ENCODE measurements around the gene CDX1. TPM values are rescaled to one million over a fixed set of nuclear protein-coding genes. Genes with fewer than 3 reads are reported as not detected.

CDX1 gene
- total RNA-seq, 2 donors from 2014 or later = not detected

DNA sequence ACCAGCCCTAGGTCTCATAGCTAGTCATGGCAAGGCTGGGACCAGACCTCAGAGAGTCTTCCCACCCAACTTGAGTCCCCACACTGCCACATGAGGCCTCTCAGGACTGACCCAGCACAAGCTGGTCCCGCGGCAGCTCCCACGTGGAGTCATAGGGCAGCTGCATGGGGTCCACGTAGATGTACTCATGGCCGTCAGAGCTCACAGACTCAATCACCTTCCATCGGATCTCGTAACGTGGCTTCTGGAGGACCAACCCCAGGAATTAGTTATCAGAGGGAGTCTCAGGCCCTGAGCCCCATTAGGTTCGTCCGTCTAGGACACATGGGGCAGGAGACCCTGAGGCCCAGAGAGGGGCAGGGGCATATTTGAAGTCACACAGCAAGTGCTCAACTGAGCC lies 41.2 kb upstream of the CDX1 start:
- ATAC-seq (no peak), DNase-seq (ENCODE audit: low spot score) (no peak)
- Mint-ChIP-seq H3K4me1 (ENCODE audit: low read depth in 2 of 2) (peaks cover 12 to 13% of the 10 kb centered on the region in 2 donors), H3K9me3 (no peaks in the 10 kb centered on the region), H3K36me3 (no peaks in the 10 kb centered on the region), H3K27me3 (no peaks in the 10 kb centered on the region), H3K4me3 (no peak overlapping the region), H3K27ac (no peak overlapping the region)

DNA sequence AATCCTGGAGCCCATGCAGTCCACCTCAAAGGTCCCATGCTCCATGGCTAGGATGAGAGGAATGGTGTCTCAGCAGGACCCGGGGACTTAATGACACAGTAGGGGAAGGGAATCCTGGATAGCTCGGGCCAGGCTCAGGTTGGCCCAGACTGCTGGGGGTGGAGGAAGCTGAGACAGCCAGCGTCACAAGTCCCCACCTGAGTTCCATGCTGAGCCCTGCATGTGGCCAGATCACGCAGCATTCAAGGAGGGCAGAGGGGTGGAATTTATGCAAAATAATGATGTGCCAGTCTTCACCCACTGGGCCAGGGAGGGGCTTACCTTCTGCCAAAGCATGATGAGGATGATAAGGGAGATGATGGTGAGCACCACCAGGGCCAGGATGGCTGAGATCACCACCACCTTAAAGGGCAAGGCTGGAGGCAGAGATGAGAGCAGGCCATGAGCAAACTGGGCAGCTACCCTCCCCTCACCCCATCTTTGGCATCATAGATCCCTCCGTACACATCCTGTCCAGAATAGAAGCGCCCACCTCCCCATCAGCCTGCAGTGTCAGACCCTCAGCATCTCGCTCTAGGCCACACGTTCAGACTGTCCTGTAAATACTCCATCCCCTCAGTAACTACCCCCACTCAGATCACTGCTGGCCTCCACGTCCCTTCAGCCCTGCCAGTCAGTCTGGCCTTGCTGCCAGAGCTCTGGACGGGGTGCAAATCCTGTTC lies 40.2 kb upstream of the CDX1 start:
- no peak overlapping the region for H3K4me3 Mint-ChIP-seq

DNA sequence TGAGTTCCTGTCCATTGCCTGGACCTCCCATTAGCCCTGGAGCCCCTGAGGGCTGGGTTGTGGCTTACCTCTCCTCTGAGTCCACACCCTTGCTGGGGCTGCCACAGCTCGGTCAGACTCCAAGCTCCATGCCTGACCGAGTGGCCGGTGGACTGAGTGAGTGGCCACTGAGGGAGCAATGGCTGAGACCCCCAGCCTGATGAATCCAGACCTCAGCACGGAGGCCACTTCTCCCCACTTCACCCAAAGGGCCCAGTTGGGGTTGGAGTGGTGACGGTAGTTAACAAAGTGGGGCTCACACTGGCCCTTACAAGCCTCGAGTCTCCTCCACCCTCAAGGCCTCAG lies 39.7 kb upstream of the CDX1 start:
- Mint-ChIP-seq H3K27me3 (no peaks in the 10 kb centered on the region), H3K36me3 (no peaks in the 10 kb centered on the region), H3K4me3 (no peak overlapping the region), H3K27ac (no peak overlapping the region), H3K9me3 (no peaks in the 10 kb centered on the region), H3K4me1 (ENCODE audit: low read depth in 2 of 2) (peaks cover 21 to 25% of the 10 kb centered on the region in 2 donors)
- ATAC-seq (no peak), DNase-seq (ENCODE audit: low spot score) (no peak)

More for the DNA sequence above, 40.2 kb upstream of the CDX1 start:
- Mint-ChIP-seq H3K4me1 (ENCODE audit: low read depth in 2 of 2) (peaks cover 21 to 23% of the 10 kb centered on the region in 2 donors), H3K36me3 (no peaks in the 10 kb centered on the region), H3K9me3 (no peaks in the 10 kb centered on the region), H3K27ac (no peak overlapping the region), H3K27me3 (no peaks in the 10 kb centered on the region)
- DNase-seq (ENCODE audit: low spot score) = no peak
- ATAC-seq = no peak

GRCh38 chr5:150129454-150129812 lies 37.1 kb upstream of the CDX1 start:
- H3K36me3 Mint-ChIP-seq = no peaks in the 10 kb centered on the region
- peaks cover 21 to 26% of the 10 kb centered on the region in 2 donors for H3K4me1 Mint-ChIP-seq (ENCODE audit: low read depth in 2 of 2)
- no peak overlapping the region for H3K4me3 Mint-ChIP-seq
- H3K27me3 Mint-ChIP-seq = no peaks in the 10 kb centered on the region
- ATAC-seq (no peak), DNase-seq (ENCODE audit: low spot score) (no peak)
- H3K9me3 Mint-ChIP-seq = no peaks in the 10 kb centered on the region
- H3K27ac Mint-ChIP-seq = no peak overlapping the region

DNA sequence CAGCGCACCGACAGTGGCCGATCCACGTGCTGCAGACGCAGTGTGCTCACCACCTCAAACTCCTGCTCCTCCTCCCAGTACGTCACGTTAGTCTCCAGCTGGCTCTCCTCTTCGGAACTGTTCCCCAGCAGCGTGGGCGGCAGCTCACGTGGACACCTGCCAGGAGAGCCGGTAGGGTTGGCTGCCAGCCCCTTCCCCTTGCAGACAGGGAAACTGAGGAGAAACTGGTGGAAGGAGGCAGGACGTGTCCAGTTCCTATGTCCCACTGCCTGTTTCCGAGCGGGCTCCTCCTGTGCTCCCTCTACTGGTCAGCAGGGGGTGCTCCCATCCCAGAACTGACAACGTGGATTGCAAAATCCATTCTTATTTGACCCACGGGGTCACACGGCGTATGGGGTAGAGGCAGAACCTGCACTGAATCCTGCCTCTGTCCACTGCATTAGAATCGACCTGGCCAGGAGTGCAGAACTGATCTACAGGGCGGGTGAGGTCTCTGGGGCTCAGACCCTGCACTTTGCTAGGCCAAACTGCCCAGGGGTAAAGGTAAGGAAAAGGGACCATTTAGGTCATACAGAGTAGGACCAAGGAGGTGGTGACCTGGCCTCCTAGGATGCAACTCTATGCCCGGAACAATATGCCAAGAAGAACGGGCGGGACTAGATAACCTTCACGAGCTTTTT lies 36.6 kb upstream of the CDX1 start:
- Mint-ChIP-seq H3K27me3 (no peaks in the 10 kb centered on the region), H3K36me3 (no peaks in the 10 kb centered on the region), H3K4me3 (no peak overlapping the region), H3K9me3 (no peaks in the 10 kb centered on the region), H3K27ac (no peak overlapping the region), H3K4me1 (ENCODE audit: low read depth in 2 of 2) (peaks cover 21 to 26% of the 10 kb centered on the region in 2 donors)
- ATAC-seq (peak; percentile 74 to 78), DNase-seq (ENCODE audit: low spot score) (peak; percentile 71)

GRCh38 chr5:150130493-150130922 lies 36.1 kb upstream of the CDX1 start:
- Mint-ChIP-seq H3K4me1 (ENCODE audit: low read depth in 2 of 2) (peaks cover 21 to 26% of the 10 kb centered on the region in 2 donors), H3K27me3 (no peaks in the 10 kb centered on the region), H3K36me3 (no peaks in the 10 kb centered on the region), H3K4me3 (no peak overlapping the region), H3K27ac (no peak overlapping the region), H3K9me3 (no peaks in the 10 kb centered on the region)
- DNase-seq (ENCODE audit: low spot score) (no peak), ATAC-seq (no peak)

GRCh38 chr5:150131461-150131860 lies 35.1 kb upstream of the CDX1 start:
- no peak for ATAC-seq
- no peaks in the 10 kb centered on the region for H3K36me3 Mint-ChIP-seq

GRCh38 chr5:150131978-150132694 lies 34.4 kb upstream of the CDX1 start:
- H3K36me3 Mint-ChIP-seq = no peaks in the 10 kb centered on the region
- H3K27ac Mint-ChIP-seq = no peak overlapping the region
- no peak for DNase-seq (ENCODE audit: low spot score)
- ATAC-seq = no peak
- peaks cover 21 to 26% of the 10 kb centered on the region in 2 donors for H3K4me1 Mint-ChIP-seq (ENCODE audit: low read depth in 2 of 2)
- H3K27me3 Mint-ChIP-seq = no peaks in the 10 kb centered on the region
- no peaks in the 10 kb centered on the region for H3K9me3 Mint-ChIP-seq
- no peak overlapping the region for H3K4me3 Mint-ChIP-seq

More at GRCh38 chr5:150131461-150131860, 35.1 kb upstream of the CDX1 start:
- DNase-seq (ENCODE audit: low spot score) = no peak
- H3K27ac Mint-ChIP-seq = peak overlapping the region in 1 of 2 donors; percentile 28
- H3K9me3 Mint-ChIP-seq = no peaks in the 10 kb centered on the region
- peak overlapping the region; percentile 24 for H3K4me3 Mint-ChIP-seq
- H3K4me1 Mint-ChIP-seq (ENCODE audit: low read depth in 2 of 2) = peaks cover 21 to 26% of the 10 kb centered on the region in 2 donors
- H3K27me3 Mint-ChIP-seq = no peaks in the 10 kb centered on the region

GRCh38 chr5:150132740-150133139 lies 33.8 kb upstream of the CDX1 start:
- Mint-ChIP-seq H3K36me3 (no peaks in the 10 kb centered on the region), H3K27ac (no peak overlapping the region), H3K4me1 (ENCODE audit: low read depth in 2 of 2) (peaks cover 23 to 26% of the 10 kb centered on the region in 2 donors), H3K27me3 (no peaks in the 10 kb centered on the region), H3K9me3 (no peaks in the 10 kb centered on the region), H3K4me3 (no peak overlapping the region)
- ATAC-seq (no peak), DNase-seq (ENCODE audit: low spot score) (no peak)

- no peak overlapping the region for H3K4me3 Mint-ChIP-seq
- no peak overlapping the region for H3K27ac Mint-ChIP-seq
- ATAC-seq (no peak), DNase-seq (ENCODE audit: low spot score) (no peak)
- no peaks in the 10 kb centered on the region for H3K27me3 Mint-ChIP-seq
- H3K36me3 Mint-ChIP-seq = no peaks in the 10 kb centered on the region
- no peaks in the 10 kb centered on the region for H3K9me3 Mint-ChIP-seq
- peaks cover 26 to 27% of the 10 kb centered on the region in 2 donors for H3K4me1 Mint-ChIP-seq (ENCODE audit: low read depth in 2 of 2)
Measured at GRCh38 chr5:150133581-150134197, 32.9 kb upstream of the CDX1 start.

GRCh38 chr5:150134198-150134588 lies 32.4 kb upstream of the CDX1 start:
- Mint-ChIP-seq H3K4me1 (ENCODE audit: low read depth in 2 of 2) (peaks cover 26 to 27% of the 10 kb centered on the region in 2 donors), H3K27ac (no peak overlapping the region), H3K36me3 (no peaks in the 10 kb centered on the region), H3K27me3 (no peaks in the 10 kb centered on the region), H3K4me3 (no peak overlapping the region), H3K9me3 (no peaks in the 10 kb centered on the region)
- ATAC-seq = no peak
- no peak for DNase-seq (ENCODE audit: low spot score)

DNA sequence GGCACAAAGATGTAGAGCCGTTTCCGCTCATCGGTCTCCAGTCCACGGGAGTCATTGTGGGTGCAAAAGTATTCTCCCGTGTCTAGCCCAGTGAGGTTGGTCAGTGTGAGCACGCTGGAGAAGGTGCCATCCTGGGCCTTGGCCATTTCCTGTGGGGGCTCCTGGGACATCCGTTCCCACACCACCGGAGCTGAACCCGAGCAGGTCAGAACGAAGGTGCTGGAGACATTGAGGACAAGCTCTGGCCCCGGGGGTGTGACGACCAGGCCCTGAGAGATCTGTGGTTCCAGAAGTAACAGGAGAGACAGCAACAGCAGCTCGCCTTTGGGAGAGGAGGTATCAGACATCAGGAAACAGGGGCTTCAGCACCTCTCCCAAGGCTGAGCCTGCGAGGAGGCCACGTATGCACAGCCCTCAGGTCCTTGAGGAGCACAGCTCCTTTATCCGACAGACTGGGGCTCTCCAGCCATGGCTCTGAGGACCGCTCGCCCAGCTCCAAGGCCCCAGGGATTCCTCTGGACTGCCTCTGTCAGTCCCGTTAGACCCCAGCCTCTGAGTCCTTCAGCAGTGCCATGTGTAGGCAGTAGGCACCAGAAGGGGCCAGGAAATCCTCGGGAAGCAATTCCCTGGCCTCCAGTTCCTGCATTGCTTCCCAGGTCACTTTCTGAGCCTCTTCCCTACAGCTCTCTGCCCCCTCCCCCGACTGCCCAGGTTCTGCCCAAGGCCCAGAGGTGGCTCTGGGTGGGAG lies 30.8 kb upstream of the CDX1 start:
- Mint-ChIP-seq H3K27ac (no peak overlapping the region), H3K4me3 (no peak overlapping the region), H3K9me3 (no peaks in the 10 kb centered on the region), H3K27me3 (no peaks in the 10 kb centered on the region), H3K36me3 (no peaks in the 10 kb centered on the region), H3K4me1 (ENCODE audit: low read depth in 2 of 2) (peaks cover 16 to 22% of the 10 kb centered on the region in 2 donors)
- no peak for ATAC-seq
- DNase-seq (ENCODE audit: low spot score) = no peak

Measured in natural killer cell treated with Interleukin-12 subunit alpha and Interleukin-12 subunit beta and Interleukin-15 and Interleukin-18, amount 100 ng/mL, for 72 hours (primary cell).